ENCODE results near the gene ADGRL3. TPM values are rescaled to one million over a fixed set of nuclear protein-coding genes. Genes with fewer than 3 reads are reported as not detected.

The ADGRL3 gene
- total and polyA plus RNA-seq, 2 donors (not counting 1 experiment from before 2014, with no cell fraction given) = not detected

- TF ChIP-seq, protein P1, sequence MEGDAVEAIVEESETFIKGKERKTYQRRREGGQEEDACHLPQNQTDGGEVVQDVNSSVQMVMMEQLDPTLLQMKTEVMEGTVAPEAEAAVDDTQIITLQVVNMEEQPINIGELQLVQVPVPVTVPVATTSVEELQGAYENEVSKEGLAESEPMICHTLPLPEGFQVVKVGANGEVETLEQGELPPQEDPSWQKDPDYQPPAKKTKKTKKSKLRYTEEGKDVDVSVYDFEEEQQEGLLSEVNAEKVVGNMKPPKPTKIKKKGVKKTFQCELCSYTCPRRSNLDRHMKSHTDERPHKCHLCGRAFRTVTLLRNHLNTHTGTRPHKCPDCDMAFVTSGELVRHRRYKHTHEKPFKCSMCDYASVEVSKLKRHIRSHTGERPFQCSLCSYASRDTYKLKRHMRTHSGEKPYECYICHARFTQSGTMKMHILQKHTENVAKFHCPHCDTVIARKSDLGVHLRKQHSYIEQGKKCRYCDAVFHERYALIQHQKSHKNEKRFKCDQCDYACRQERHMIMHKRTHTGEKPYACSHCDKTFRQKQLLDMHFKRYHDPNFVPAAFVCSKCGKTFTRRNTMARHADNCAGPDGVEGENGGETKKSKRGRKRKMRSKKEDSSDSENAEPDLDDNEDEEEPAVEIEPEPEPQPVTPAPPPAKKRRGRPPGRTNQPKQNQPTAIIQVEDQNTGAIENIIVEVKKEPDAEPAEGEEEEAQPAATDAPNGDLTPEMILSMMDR (IDR thresholded peaks at IDR 0.05) = no peak
- TF ChIP-seq EZH2 (IDR thresholded peaks at IDR 0.05; ENCODE audit: borderline replicate concordance, insufficient read depth, low read depth, low read length, poor library complexity, severe bottlenecking) = no peak
- H3K79me2 ChIP-seq (ENCODE audit: control insufficient read depth, insufficient read depth, low read length) = no peaks in the 10 kb centered on the region
- Mint-ChIP-seq H3K27ac (no peak overlapping the region), H3K4me1 (no peaks in the 10 kb centered on the region), H3K4me3 (no peak overlapping the region), H3K27me3 (no peaks in the 10 kb centered on the region), H3K9me3 (ENCODE audit: insufficient read depth) (no peaks in the 10 kb centered on the region)
- whole genome bisulfite sequencing (ENCODE audit: insufficient coverage) = no CpG with 5 or more reads among the region's 1 CpG
- no peak for ATAC-seq (ENCODE audit: low read depth)
- CTCF ChIA-PET = no interaction called here
- H2AFZ ChIP-seq (ENCODE audit: insufficient read depth, low read depth, low read length, poor library complexity, severe bottlenecking) = no peak overlapping the region
- intact Hi-C loops (cut with micrococcal nuclease) = no loop called here
- H3K9ac ChIP-seq (ENCODE audit: low read length) = no peak overlapping the region
- H3K9me3 ChIP-seq (ENCODE audit: control extremely low read depth in 1 of 3, control insufficient read depth in 2 of 3, insufficient read depth in 1 of 3, low read length in 2 of 3) = no peaks in the 10 kb centered on the region
- DNase-seq = no peak
- H3K27me3 ChIP-seq (replicated peaks in 1 of 4; ENCODE audit: control extremely low read depth in 1 of 4, control insufficient read depth in 3 of 4, insufficient read depth in 4 of 4, low read length in 3 of 4) = no peaks in the 10 kb centered on the region
- H3K27ac ChIP-seq (ENCODE audit: low read length in 2 of 2) = no peak overlapping the region
- H4K20me1 ChIP-seq (ENCODE audit: control insufficient read depth, insufficient read depth, low read length, poor library complexity, severe bottlenecking) = no peaks in the 10 kb centered on the region
- H3K4me2 ChIP-seq (replicated peaks; ENCODE audit: low read depth, low read length, poor library complexity, severe bottlenecking) = no peak overlapping the region
- no peaks in the 10 kb centered on the region for H3K4me1 ChIP-seq (ENCODE audit: control insufficient read depth in 2 of 2, insufficient read depth in 2 of 2, low read length in 2 of 2)
- POLR2A ChIA-PET = no interaction called here
- no peaks in the 10 kb centered on the region for H3K36me3 ChIP-seq (replicated peaks in 1 of 2; ENCODE audit: control extremely low read depth in 1 of 2, control insufficient read depth in 1 of 2, extremely low read depth in 1 of 2, insufficient read depth in 2 of 2, low read length in 1 of 2)
- H3K4me3 ChIP-seq (ENCODE audit: control extremely low read depth in 1 of 5, extremely low read depth in 1 of 5, insufficient read depth in 1 of 5, low read depth in 2 of 5, low read length in 4 of 5) = no peak overlapping the region
Observed at GRCh38 chr4:61648264-61648663, 448.1 kb downstream of the ADGRL3 start.

- no CpG with 5 or more reads among the region's 2 CpGs for WGBS (ENCODE audit: insufficient coverage)
- H2AFZ ChIP-seq (ENCODE audit: insufficient read depth, low read depth, low read length, poor library complexity, severe bottlenecking) = no peak overlapping the region
- Mint-ChIP-seq H3K4me3 (no peak overlapping the region), H3K27me3 (no peaks in the 10 kb centered on the region), H3K9me3 (ENCODE audit: insufficient read depth) (peaks cover 2% of the 10 kb centered on the region), H3K4me1 (no peaks in the 10 kb centered on the region), H3K27ac (no peak overlapping the region)
- ChIA-PET POLR2A (no interaction called here), CTCF (no interaction called here)
- no peaks in the 10 kb centered on the region for H3K27me3 ChIP-seq (replicated peaks in 1 of 4; ENCODE audit: control extremely low read depth in 1 of 4, control insufficient read depth in 3 of 4, insufficient read depth in 4 of 4, low read length in 3 of 4)
- intact Hi-C loops (cut with micrococcal nuclease) = no loop called here
- H3K9ac ChIP-seq (ENCODE audit: low read length) = no peak overlapping the region
- no peak overlapping the region for H3K27ac ChIP-seq (ENCODE audit: low read length in 2 of 2)
- no peak for TF ChIP-seq EZH2 (IDR thresholded peaks at IDR 0.05; ENCODE audit: borderline replicate concordance, insufficient read depth, low read depth, low read length, poor library complexity, severe bottlenecking)
- TF ChIP-seq, protein P1 (IDR thresholded peaks at IDR 0.05) = no peak
- H4K20me1 ChIP-seq (ENCODE audit: control insufficient read depth, insufficient read depth, low read length, poor library complexity, severe bottlenecking) = no peaks in the 10 kb centered on the region
- no peaks in the 10 kb centered on the region for H3K79me2 ChIP-seq (ENCODE audit: control insufficient read depth, insufficient read depth, low read length)
- H3K9me3 ChIP-seq (ENCODE audit: control extremely low read depth in 1 of 3, control insufficient read depth in 2 of 3, insufficient read depth in 1 of 3, low read length in 2 of 3) = peaks cover 0 to 2% (median 0%) of the 10 kb centered on the region in 3 donors
- no peak for ATAC-seq (ENCODE audit: low read depth)
- DNase-seq = no peak
- H3K4me1 ChIP-seq (ENCODE audit: control insufficient read depth in 2 of 2, insufficient read depth in 2 of 2, low read length in 2 of 2) = no peaks in the 10 kb centered on the region
- H3K4me3 ChIP-seq (ENCODE audit: control extremely low read depth in 1 of 5, extremely low read depth in 1 of 5, insufficient read depth in 1 of 5, low read depth in 2 of 5, low read length in 4 of 5) = no peak overlapping the region
- no peak overlapping the region for H3K4me2 ChIP-seq (replicated peaks; ENCODE audit: low read depth, low read length, poor library complexity, severe bottlenecking)
- H3K36me3 ChIP-seq (replicated peaks in 1 of 2; ENCODE audit: control extremely low read depth in 1 of 2, control insufficient read depth in 1 of 2, extremely low read depth in 1 of 2, insufficient read depth in 2 of 2, low read length in 1 of 2) = no peaks in the 10 kb centered on the region
Observed at GRCh38 chr4:61657016-61657415, 456.9 kb downstream of the ADGRL3 start.

Data from B cell (primary cell).